Cerebellar nuclear complex (tissue), 1 donor: ENCODE results near the gene BCAS3.

Source experiments
- DNase-seq, 2 experiments: peaks; one replicate each; lab custom pipeline; 2025; lab: John Stamatoyannopoulos, UW

BCAS3 gene

DNA sequence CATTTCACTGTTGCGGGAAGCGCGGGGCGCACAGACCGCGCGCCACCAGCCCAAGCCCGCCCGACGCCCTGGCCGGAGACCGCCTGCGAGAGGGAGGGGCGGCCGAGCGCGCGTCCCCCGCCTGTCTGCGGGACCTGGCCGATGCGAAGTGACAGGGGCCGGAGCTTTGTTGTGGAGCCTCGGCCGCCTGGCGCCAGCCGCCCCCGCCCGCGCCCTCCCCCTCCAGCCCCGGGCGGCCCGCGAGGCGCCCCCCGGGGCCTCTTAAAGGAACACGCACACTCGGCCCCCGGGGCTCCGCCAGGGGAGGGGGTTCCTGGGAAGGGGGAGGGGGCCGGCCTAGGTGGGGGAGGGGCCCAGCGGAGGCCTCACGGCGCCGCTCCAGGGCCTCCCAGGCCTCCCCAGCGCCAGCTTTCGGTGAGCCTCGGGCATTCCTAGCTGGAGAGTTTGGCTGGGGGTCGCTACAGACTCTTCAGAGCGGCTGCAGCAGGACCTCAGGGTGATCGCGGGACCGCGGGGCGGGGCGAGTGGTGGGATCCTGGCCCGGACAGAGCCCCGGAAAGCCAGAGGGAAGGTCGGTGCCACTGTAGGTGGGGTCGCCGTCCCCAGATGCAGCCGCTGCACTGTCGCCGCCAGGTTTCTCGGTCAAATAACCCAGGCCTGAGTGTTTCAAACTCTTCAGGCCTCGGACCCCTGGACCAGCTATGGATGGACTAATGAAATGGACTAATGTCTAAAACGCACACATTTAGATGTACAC lies 719.6 kb downstream of the BCAS3 start:
- no peak for DNase-seq

DNA sequence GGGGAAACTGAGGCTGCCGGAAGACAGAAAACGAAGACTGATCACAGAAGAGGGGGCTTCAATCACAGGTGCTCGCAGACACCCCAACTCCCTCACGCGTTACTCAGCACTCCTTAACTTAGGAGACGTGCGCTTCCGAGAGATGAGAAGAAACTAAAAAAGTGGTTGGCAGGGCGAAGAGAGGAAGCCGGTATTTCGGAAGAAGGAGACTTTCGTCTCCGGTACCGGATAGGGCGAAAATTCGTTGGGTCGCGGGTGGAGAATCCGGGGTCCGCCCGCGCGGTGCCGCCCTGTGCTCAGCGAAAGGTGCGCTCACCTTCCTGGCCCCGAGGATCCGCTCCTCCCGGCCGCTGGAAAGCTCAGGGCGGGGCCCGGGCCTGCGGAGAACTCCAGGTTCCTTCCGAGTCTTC lies 721.1 kb downstream of the BCAS3 start:
- DNase-seq, result no peak

DNA sequence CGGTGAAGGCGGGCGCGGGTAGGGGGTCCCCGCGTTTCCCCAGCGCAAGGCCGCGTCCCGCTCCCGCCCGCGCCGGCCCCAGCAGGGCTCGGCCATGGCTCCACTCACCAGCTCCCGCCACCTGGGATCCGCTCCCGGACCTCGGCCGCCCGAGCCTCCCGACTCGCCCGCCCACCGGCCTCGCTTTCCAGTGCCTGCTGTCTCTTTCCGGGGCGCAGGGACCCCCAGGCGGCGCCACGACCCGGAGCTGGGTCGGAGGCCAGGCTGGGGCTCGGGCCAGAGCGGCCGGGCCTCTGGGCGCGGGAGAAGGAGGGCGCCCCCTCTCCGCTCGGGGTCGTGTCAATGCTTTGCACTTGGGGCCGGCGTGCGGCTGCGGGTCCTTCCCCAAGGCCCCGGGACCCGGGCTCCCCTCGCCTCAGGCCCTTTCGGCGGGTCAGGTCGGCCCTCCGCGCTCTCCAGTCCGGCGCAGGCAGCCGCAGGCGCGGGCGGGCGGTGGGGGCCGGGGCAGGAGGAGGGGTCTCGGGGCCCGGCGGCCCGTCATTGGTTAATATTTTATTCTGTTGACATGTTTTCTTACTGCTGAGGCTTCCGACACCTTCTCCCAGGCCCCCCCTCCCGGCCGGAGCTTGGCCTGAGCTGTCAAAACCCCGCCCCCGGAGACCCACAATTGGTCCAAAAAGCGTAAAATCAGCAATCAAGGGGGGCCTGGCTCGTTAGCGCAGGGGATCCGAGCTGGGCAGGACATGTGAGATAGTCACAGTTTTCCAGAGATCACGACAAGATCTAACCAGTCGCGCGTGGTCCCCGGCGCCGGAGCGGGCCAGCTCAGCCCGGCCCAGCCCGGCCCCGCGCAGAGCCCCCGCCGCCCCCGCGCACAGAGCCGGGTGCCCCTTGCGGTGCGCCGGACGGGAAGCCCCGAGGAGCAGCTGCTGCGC lies 721.7 kb downstream of the BCAS3 start, which contains the start of gene TBX2:
TBX2 (plus strand) TSS at position 713 of the 935 bp plus-strand sequence. CDS start 334 bp downstream, outside the sequence.
- no peak for DNase-seq

DNA sequence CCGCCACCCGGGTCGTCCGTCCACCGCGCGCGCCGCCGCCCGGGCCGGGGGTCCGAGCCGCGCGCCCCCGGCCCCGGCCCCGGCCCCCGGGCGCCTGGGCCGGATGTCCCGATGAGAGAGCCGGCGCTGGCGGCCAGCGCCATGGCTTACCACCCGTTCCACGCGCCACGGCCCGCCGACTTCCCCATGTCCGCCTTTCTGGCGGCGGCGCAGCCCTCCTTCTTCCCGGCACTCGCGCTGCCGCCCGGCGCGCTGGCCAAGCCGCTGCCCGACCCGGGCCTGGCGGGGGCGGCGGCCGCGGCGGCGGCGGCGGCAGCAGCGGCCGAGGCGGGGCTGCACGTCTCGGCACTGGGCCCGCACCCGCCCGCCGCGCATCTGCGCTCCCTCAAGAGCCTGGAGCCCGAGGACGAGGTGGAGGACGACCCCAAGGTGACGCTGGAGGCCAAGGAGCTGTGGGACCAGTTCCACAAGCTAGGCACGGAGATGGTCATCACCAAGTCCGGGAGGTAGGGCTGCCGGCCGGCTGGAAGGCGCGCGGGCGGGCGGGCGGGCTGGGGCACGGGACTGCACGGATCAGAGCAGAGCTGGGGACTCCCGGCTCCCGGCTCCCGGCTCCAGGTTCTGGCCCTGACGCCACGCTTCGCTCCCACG lies 722.5 kb downstream of the BCAS3 start:
- DNase-seq, result no peak

DNA sequence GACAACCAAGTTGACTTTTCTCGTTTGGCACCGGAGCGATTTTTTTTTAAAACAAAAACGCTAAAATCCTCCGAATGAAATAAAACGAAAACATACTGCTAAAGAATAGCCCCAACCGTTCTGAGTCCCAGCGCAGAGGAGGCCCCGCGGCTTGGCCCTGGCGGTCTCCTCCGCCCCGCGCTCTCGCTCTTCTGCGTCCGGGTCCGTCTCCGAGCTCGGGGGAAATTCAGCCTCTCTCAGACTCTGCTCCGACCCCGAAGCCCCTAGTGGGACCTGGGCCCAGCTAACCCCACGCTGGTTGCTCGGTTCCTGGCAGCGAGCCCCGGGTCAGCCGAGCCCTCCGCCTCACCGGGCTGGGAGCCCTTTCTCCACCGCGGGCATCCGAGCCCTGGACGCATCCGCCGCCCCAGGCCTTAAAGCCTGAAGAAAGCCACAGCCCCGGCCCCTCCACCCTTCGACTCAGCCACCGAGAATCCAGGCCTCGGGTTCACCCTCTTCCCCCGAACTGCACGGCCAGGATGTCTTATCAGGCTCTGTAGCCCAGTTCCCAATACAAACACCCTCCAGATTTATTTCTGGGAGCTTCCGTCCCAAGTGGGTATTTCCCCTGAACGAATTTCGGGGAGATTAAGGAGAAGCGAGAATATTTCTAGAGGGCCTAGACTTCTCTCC lies 723.2 kb downstream of the BCAS3 start:
- no peak for DNase-seq

DNA sequence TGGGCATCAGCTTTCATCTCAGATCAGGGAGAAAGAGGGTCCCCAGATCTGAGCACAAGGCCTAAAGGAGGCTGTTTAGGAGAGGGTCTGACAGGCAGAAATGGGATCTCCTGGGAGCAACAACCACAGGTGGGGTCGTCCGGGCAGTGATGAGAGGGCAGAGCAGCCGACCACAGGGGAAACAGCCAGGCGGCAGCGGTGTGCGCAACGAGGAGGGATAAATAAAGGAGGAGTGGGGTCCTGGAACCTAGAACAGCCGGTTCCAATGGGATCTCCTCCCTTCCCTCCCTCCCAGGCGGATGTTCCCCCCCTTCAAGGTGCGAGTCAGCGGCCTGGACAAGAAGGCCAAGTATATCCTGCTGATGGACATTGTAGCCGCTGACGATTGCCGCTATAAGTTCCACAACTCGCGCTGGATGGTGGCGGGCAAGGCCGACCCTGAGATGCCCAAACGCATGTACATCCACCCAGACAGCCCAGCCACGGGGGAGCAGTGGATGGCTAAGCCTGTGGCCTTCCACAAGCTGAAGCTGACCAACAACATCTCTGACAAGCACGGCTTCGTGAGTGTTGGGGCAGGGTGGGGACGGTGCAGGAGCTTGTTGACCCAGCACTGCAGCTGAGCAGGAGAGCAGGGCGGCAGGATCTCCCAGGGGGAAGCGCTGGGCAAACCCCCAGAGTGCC lies 723.9 kb downstream of the BCAS3 start:
- DNase-seq, result no peak

DNA sequence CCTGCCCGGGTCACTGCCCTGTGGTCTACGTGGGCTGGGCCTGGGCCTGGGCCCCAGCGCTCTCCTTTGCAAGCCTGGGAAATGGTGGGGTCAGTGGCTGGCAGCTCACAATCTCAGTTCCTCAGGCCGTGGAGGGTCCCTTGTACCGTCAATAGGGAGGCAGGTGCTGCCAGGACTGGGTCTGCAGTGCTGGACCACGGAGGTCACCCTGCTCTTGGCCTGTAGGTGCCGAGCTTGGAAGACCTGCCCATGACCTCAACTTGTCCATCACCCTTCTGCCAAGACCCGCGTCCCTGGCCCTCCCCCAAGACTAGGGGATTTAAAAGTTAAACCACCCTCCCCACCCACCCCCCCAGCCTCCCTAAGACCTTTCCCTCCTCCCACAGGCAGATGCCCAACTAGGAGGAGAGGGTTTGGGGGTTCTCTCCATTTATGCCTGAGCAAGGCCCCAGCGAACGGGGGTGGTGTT lies 724.5 kb downstream of the BCAS3 start:
- DNase-seq, result no peak

DNA sequence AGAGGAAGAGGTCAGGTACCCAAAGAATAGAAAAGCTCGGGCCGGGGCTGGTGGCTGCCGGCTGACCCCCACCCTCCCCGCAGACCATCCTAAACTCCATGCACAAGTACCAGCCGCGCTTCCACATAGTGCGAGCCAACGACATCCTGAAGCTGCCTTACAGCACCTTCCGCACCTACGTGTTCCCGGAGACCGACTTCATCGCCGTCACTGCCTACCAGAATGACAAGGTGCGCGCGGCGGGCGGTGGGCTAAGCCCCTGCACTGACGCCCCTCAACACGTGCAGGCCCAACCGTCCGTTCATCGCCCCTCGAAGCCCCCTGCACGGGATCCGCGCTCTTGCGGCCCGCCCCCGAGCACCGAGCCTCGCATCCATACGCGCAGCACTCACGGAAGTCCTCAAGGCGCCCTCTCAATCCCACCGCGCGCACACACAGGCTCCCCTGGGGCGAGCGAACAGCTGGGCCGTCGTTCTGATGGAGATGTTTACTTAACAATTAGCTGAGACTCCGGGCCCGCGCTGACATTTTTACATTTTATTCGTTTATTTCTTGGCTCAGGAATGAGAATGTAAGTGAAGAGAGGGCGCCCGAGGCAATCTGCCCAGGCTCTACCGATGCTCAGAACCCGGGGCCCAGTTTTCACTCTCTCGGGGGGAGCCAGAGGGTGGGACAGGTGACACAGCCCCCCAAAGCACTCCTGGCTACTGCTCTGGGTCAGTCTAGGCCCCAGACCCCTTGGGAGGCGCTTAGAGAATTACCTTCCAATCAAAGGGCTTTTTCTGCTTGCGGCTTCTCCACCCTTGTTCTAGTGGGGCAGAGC lies 725.5 kb downstream of the BCAS3 start:
- no peak for DNase-seq

DNA sequence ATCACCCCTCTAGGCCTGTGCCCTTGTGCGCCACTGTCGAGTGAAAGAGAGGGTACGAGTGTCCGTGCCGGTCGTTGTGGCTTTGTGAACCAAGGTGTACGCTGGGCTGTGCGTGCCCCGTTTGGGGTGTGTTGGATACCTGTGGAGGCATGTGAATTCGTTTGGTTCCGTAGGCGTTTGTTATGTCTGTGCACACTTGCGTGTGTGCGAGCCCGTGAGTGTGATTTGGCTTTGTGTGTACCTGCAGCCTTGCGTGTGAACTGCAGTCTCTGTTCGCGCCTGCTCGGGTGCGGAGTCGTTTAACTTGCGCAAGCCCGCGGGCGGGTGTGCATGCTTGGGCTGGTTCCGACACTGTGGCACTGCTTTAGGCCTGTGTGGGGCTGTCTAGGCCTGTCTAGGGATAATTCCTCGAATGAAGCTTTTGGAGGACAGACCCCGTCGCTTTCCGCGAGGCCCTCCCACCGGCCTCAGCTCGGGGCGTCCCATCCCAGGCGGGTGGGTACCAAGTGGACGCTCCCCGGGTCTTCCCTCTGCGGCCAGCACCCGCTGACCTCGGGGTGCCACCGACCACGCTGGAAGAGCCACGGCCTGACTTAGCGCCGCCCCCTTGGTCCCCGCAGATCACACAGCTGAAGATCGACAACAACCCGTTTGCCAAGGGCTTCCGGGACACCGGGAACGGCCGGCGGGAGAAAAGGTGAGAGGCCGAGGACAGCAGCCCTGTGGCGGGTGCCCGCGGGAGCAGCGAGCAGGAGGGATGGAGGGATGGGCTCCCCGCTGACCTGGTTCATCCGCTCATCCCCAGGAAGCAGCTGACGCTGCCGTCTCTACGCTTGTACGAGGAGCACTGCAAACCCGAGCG lies 726.4 kb downstream of the BCAS3 start:
- no peak for DNase-seq

DNA sequence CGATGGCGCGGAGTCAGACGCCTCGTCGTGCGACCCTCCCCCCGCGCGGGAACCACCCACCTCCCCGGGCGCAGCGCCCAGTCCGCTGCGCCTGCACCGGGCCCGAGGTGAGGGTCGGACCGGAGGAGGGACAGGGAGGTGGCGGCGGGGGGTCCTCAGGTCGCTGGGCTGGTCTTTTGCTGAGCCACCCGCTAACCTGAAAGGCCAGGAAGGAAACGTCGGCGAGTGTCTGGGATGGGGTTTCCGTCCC lies 726.9 kb downstream of the BCAS3 start:
- no peak for DNase-seq

DNA sequence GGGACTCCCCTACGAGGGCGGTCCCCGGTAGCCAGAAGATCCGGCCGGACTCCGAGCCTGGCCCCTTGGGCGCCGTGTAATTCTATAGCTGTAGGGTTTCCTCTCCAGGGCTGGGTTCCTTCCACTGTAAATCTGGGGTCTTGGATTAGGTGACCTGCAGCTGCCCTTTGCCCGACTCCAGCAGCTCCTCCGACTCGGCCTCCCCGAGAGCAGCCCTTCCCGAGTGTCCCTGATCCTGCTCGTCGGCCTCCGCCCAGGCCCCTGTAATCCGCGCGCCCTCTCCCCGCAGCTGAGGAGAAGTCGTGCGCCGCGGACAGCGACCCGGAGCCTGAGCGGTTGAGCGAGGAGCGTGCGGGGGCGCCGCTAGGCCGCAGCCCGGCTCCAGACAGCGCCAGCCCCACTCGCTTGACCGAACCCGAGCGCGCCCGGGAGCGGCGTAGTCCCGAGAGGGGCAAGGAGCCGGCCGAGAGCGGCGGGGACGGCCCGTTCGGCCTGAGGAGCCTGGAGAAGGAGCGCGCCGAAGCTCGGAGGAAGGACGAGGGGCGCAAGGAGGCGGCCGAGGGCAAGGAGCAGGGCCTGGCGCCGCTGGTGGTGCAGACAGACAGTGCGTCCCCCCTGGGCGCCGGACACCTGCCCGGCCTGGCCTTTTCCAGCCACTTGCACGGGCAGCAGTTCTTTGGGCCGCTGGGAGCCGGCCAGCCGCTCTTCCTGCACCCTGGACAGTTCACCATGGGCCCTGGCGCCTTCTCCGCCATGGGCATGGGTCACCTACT lies 727.4 kb downstream of the BCAS3 start:
- no peak for DNase-seq

DNA sequence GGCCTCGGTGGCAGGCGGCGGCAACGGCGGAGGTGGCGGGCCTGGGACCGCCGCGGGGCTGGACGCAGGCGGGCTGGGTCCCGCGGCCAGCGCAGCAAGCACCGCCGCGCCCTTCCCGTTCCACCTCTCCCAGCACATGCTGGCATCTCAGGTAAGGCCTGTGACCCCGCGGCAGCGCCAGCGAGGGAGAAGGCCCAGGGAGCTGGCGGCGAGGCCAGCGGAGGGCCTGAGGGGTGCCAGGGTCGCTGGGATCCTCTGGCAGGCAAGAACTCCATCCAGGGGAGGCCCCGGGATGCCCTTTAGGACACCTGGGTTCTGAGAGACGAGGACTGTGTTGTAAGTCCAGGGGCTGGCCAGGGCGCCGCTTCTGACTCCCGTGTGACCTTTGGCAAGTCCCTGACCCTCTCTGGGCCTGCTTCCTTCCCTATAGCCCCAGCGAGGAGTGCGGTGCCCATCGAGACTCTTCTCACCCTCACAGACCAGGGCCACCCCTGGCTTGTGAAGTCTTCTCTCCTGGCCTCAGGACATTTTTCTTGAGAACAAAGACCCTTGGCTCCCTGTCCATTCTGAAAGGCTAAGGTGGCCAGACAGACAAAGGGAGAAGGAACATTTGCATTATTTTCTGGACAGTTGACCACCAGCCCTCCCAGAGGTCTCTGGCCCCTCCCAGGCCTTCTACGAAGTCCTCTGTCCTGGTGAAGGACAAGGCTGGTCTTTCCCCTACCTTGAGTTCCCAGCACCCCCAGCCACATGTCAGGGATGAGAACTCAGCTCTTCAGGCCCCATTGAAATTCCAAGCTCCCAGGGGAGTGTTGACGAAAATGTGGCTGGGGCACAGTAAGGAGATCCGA lies 728.3 kb downstream of the BCAS3 start:
- no peak for DNase-seq

DNA sequence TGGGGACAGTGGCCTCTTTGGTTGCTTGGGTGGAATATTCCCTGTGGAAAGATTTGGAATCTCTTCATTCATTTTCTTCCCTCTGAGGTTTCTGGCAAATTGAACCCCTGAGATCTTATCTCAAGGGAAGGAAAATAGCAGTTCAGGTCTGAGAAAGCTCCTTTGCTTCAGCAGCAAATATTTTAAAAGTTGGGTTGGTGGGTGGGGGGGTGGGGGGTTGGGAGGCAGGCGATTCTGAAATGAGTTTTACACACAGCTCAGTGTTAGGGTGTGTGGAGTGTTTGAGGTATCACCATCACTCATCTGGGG lies 728.8 kb downstream of the BCAS3 start:
- no peak for DNase-seq

DNA sequence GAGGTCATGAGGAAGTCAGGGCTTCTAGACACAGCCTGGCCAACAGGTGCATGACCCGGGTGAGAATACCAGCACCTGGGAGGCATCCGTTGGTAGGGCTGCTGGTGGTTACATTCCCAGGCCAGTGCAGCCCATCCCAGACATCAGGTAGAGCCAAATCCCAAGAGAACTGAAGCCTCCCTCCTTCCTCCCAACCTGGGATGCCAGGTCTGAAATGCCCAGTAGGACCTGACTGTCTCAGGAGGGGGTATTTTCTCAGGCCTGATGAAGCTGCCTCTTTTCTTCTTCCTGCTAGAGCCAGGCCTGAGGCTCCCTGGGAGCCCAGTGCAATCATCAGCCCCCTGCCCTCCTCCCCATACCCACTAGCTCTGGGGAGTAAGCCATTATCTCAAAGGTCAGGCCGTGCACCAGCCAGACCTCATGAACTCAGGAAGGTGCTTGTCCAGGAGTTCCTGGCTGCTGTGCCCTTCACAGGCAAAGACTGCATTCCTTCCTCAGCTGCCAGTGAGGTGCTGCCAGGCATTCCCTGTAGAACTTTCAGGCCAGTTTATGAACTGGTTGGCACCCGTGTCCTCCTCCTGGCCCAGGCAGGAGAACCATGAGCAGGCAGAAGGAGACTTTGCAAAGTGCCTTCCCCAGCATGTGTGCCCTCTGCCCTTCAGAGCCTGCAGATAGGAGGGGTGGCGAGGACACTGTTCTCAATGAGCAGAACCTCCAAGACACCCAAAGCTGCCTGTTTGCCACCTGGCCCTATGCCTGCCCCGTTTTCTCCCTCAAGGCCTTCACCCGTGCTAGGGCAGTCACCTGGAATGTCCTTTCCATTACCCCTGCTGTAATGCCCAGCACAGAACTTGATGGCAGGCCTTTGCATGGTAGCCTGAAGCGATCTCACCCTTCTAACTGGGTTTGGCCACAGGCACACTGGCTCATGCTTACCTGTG lies 729.6 kb downstream of the BCAS3 start:
- DNase-seq, result no peak

DNA sequence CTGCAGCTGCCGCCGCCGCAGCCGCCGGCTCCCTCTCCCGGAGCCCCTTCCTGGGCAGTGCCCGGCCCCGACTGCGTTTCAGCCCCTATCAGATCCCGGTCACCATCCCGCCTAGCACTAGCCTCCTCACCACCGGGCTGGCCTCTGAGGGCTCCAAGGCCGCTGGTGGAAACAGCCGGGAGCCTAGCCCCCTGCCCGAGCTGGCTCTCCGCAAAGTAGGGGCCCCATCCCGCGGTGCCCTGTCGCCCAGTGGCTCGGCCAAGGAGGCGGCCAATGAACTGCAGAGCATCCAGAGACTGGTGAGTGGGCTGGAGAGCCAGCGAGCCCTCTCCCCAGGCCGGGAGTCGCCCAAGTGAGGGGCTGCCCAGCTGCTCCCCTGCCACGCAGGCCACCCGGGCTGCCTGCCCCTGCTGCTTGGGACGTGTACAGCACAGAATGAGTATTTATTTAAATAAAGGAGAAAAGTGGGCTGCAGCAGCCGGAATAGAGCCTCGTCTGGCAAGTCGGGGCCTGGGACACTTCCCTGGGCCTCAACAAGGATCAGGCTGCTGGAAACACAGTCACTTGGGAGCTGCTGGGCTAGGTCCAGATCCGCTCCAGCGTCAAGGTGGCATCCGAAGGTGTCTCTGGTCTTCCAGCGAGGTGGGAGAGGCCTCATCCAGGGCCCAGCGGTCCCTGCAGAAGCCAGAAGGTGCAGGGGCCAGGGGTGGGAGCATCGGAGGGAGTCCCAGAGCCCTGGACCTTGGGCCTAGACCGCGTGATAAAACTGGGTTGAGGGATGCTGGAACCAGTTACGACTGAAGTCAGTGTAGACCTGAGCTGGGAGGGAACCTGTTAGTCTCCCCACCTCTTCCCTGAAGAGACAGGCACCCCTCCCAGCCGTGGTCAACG lies 730.7 kb downstream of the BCAS3 start:
- DNase-seq, result no peak
